HEK293 (cell line): ENCODE measurements around the gene GRIK4.
A peak's percentile ranks its signal among the peaks of the same experiment; 100 is the strongest.

Source experiments
- CTCF ChIP-seq: fragments of 450-650 bp; formaldehyde crosslinking; IDR thresholded peaks from 2 replicates; pipeline ENCODE4 v1.5.1; 2016; ENCODE audit warnings: missing biosample characterization, missing genetic modification characterization
- ZNF776 ChIP-seq: fragments of 450-650 bp; formaldehyde crosslinking; IDR thresholded peaks from 2 replicates; pipeline ENCODE4 v1.5.0; 2017; ENCODE audit warnings: missing biosample characterization, missing genetic modification characterization, borderline replicate concordance

- 0 out of 2 replicates have a peak, but pooled peaks have one; percentile 18 for TF ChIP-seq CTCF (tag by site-specific recombination)
- TF ChIP-seq ZNF776 (tag by site-specific recombination) = no peak
These were observed 1.3 kb downstream of the GRIK4 start for GRCh38 chr11:120512739-120513435.
